ENCODE results near the gene PIP4K2C.

Gene PIP4K2C

GRCh38 chr12:57620936-57621496 is 30.0 kb downstream of the PIP4K2C start:
- peak in 2 of 56 donors; percentile 23 to 36 for DNase-seq

- DNase-seq: peak in 32 of 56 donors; percentile 12 to 67 (median 31)
Observed at GRCh38 chr12:57621497-57622292, 30.7 kb downstream of the PIP4K2C start.

- no peak for DNase-seq
Observed at GRCh38 chr12:57622293-57623245, 31.6 kb downstream of the PIP4K2C start.

- DNase-seq: no peak
Observed at GRCh38 chr12:57623385-57623784, 32.4 kb downstream of the PIP4K2C start.

GRCh38 chr12:57623811-57624390 is 32.9 kb downstream of the PIP4K2C start:
- no peak for DNase-seq

- no peak for DNase-seq
Observed at GRCh38 chr12:57624441-57625220, 33.6 kb downstream of the PIP4K2C start.

- no peak for DNase-seq
Observed at GRCh38 chr12:57625261-57626032, 34.5 kb downstream of the PIP4K2C start.

- DNase-seq: no peak
Observed at GRCh38 chr12:57626111-57626920, 35.3 kb downstream of the PIP4K2C start.

- DNase-seq: no peak
Observed at GRCh38 chr12:57626921-57627445, 36.0 kb downstream of the PIP4K2C start.

GRCh38 chr12:57627501-57628279 is 36.7 kb downstream of the PIP4K2C start:
- DNase-seq: no peak

GRCh38 chr12:57628280-57629191 is 37.5 kb downstream of the PIP4K2C start:
- no peak for DNase-seq

GRCh38 chr12:57629897-57630471 is 39.0 kb downstream of the PIP4K2C start:
- DNase-seq: peak in 40 of 56 donors; percentile 28 to 82 (median 58)

GRCh38 chr12:57630891-57631433 is 40.0 kb downstream of the PIP4K2C start:
- no peak for DNase-seq

GRCh38 chr12:57631566-57632072 is 40.6 kb downstream of the PIP4K2C start:
- peak in 5 of 56 donors; percentile 21 to 56 (median 29) for DNase-seq

- DNase-seq: peak in 5 of 56 donors; percentile 22 to 63 (median 48)
Observed at GRCh38 chr12:57632073-57632957, 41.3 kb downstream of the PIP4K2C start.

Data from nucleus accumbens (tissue), 56 donors.